Lower lobe of right lung (tissue), 2 donors: ENCODE results near the gene CSMD2. TPM values are rescaled to one million over a fixed set of nuclear protein-coding genes. Genes with fewer than 3 reads are reported as not detected.

ENCODE experiments used
- ATAC-seq, 2 donors: fragments of 200-7000 bp; cut with Tn5 transposase; one replicate each; pipeline ENCODE4 v1.9.1; 2020 to 2022; ENCODE audit warnings: mild to moderate bottlenecking in 2 of 2, moderate library complexity in 2 of 2
- DNase-seq: peaks from one replicate; pipeline ENCODE4 v3.0.0-alpha.2; 2020
- H3K27ac ChIP-seq: fragments of 200-600 bp; one replicate; pipeline ENCODE4 v1.8.0; 2022
- H3K27me3 ChIP-seq: fragments of 200-600 bp; one replicate; pipeline ENCODE4 v1.8.0; 2022; ENCODE audit warnings: low read depth
- H3K36me3 ChIP-seq: fragments of 200-600 bp; one replicate; pipeline ENCODE4 v1.8.0; 2022; ENCODE audit warnings: mild to moderate bottlenecking
- H3K4me1 ChIP-seq: fragments of 200-600 bp; one replicate; pipeline ENCODE4 v1.8.0; 2022
- H3K4me3 ChIP-seq: fragments of 200-600 bp; one replicate; pipeline ENCODE4 v1.8.0; 2022; ENCODE audit warnings: mild to moderate bottlenecking
- H3K9me3 ChIP-seq: fragments of 200-600 bp; one replicate; pipeline ENCODE4 v1.8.0; 2022
- CTCF ChIP-seq: fragments of 200-600 bp; IDR thresholded peaks from one replicate; pipeline ENCODE4 v1.8.0; 2022; ENCODE audit warnings: antibody characterized with exemption, mild to moderate bottlenecking
- intact Hi-C: fragments of 100-400 bp; cut with DNase I; formaldehyde crosslinking; loops from one replicate; pipeline ENCODE4 v1.11.0; 2022
- total RNA-seq: library from RNA; stranded (reverse); fragmentation: NEBNext Ultra II Directional; extraction: Animal tissue kit (Norgen Biotek cat#: 25700); gene quantifications from one replicate; pipeline ENCODE4 v1.2.1, GENCODE V29; 2021
- donor health status: DM: no; HTN: yes; CAD: no; lungs with severe emphysema.

The CSMD2 gene
- total RNA-seq, 1 donor from 2014 or later = 1.1 TPM

DNA sequence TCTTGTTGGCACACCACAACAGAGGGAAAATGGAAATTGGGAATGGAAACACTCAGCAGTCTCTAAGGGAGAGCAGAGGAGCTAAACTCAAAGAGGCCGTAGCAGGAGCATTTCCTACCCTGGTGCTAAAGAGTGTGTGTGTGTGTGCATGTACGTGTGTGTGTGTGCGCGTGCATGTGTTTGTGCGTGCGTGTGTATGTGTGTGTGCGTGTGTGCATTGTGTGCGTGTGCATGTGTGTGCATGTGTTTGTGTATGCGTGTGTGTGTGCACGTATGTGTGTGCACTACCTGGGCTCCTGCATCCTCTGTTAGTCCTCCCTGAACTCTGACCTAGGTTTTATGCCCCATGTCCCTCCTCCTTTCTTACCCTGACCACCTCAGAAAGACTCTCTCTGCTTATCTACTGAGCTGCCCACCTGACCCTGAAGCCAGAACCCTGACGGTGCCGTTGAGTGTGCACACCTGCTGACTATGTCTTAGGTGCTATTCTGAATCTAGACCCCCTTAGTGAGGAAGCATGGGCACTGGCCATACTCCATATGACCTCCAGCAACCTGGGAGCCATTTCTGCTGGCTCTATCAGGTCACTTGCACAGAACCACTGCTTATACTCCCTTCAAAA, 458.3 kb downstream of the CSMD2 start:
- ATAC-seq = no peak
- no peaks in the 10 kb centered on the region for H3K9me3 ChIP-seq
- TF ChIP-seq CTCF = no peak
- H3K27me3 ChIP-seq = peaks cover 2% of the 10 kb centered on the region
- H3K27ac ChIP-seq = no peak overlapping the region
- no peaks in the 10 kb centered on the region for H3K4me1 ChIP-seq
- intact Hi-C loops = no loop called here
- no peak for DNase-seq
- H3K36me3 ChIP-seq = no peaks in the 10 kb centered on the region
- H3K4me3 ChIP-seq = no peak overlapping the region

DNA sequence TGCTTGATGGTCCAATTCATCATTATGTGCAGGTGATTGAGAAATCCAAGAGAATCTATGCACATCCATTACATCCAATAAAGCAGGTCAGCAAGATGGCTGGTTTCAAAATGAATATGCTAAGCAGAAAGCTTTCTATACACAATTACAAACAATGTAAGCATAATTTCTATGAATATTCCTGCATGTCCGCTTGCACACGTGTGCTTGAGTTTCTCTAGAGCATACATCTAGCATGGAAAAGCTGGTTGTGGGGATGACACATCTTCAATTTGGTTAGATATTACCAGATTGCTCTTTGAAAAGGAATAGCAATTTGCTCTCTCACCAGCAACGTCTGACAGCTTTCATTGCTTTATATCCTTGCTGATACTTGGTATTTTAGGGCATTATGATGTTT, 461.6 kb downstream of the CSMD2 start:
- H3K4me3 ChIP-seq = no peak overlapping the region
- H3K27me3 ChIP-seq = peaks cover 4% of the 10 kb centered on the region
- DNase-seq (no peak), ATAC-seq (no peak)
- no peak overlapping the region for H3K27ac ChIP-seq
- H3K9me3 ChIP-seq = no peaks in the 10 kb centered on the region
- TF ChIP-seq CTCF = no peak
- intact Hi-C loops = no loop called here
- H3K36me3 ChIP-seq = no peaks in the 10 kb centered on the region
- no peaks in the 10 kb centered on the region for H3K4me1 ChIP-seq

- Histone ChIP-seq H3K36me3 (no peaks in the 10 kb centered on the region), H3K4me3 (no peak overlapping the region), H3K4me1 (no peaks in the 10 kb centered on the region), H3K9me3 (no peaks in the 10 kb centered on the region), H3K27ac (no peak overlapping the region), H3K27me3 (peaks cover 4% of the 10 kb centered on the region)
- intact Hi-C loops = no loop called here
- ATAC-seq = no peak
- no peak for DNase-seq
- no peak for TF ChIP-seq CTCF
Measured at GRCh38 chr1:33698361-33699035, 466.5 kb downstream of the CSMD2 start.

- TF ChIP-seq CTCF = no peak
- no peaks in the 10 kb centered on the region for H3K4me1 ChIP-seq
- H3K4me3 ChIP-seq = no peak overlapping the region
- H3K9me3 ChIP-seq = no peaks in the 10 kb centered on the region
- no peak overlapping the region for H3K27ac ChIP-seq
- DNase-seq = no peak
- ATAC-seq = no peak
- H3K36me3 ChIP-seq = no peaks in the 10 kb centered on the region
- intact Hi-C loops = no loop called here
- peaks cover 4% of the 10 kb centered on the region for H3K27me3 ChIP-seq
Measured at GRCh38 chr1:33697816-33698215, 467.2 kb downstream of the CSMD2 start.

- intact Hi-C loops = no loop called here
- Histone ChIP-seq H3K27ac (no peak overlapping the region), H3K27me3 (peaks cover 4% of the 10 kb centered on the region), H3K4me1 (no peaks in the 10 kb centered on the region), H3K9me3 (no peaks in the 10 kb centered on the region), H3K36me3 (no peaks in the 10 kb centered on the region), H3K4me3 (no peak overlapping the region)
- DNase-seq (no peak), ATAC-seq (no peak)
- no peak for TF ChIP-seq CTCF
Measured at GRCh38 chr1:33696962-33697361, 468.1 kb downstream of the CSMD2 start.
